Cortex of kidney (tissue), 1 donor: Measurements from ENCODE around the gene COPB2.

Source experiments
- DNase-seq: peaks from one replicate; lab custom pipeline; 2025; lab: John Stamatoyannopoulos, UW

COPB2 gene

GRCh38 chr3:139307601-139308555, 81.6 kb downstream of the COPB2 start:
- no peak for DNase-seq
